Endodermal cell (in vitro differentiated cells): ENCODE measurements around the gene ERAL1. TPM values are rescaled to one million over a fixed set of nuclear protein-coding genes. Genes with fewer than 3 reads are reported as not detected.
A peak's percentile ranks its signal among the peaks of the same experiment; 100 is the strongest.

Source experiments
- DNase-seq: peaks from one replicate; pipeline ENCODE4 v3.0.0-alpha.2; 2017
- H3K27ac ChIP-seq: 2 replicates; pipeline ENCODE4 v1.5.1; 2013; ENCODE audit warnings: mild to moderate bottlenecking, low read depth, low read length, moderate library complexity
- H3K27me3 ChIP-seq: 2 replicates; pipeline ENCODE4 v1.6.1; 2013; ENCODE audit warnings: mild to moderate bottlenecking, low read length, moderate library complexity; ENCODE audit not compliant: insufficient read depth, control insufficient read depth, poor library complexity, severe bottlenecking
- H3K36me3 ChIP-seq: 2 replicates; pipeline ENCODE4 v1.7.0; 2013; ENCODE audit warnings: mild to moderate bottlenecking, low read length, moderate library complexity; ENCODE audit not compliant: control insufficient read depth, insufficient read depth
- H3K4me1 ChIP-seq: one replicate; pipeline ENCODE4 v1.7.0; 2013; ENCODE audit warnings: low read length; ENCODE audit not compliant: control insufficient read depth, insufficient read depth
- H3K4me3 ChIP-seq: 2 replicates; pipeline ENCODE4 v1.5.1; 2013; ENCODE audit warnings: mild to moderate bottlenecking, low read length, moderate library complexity
- H3K9ac ChIP-seq: 2 replicates; pipeline ENCODE4 v1.6.1; 2013; ENCODE audit warnings: mild to moderate bottlenecking, low read length, moderate library complexity; ENCODE audit not compliant: poor library complexity, severe bottlenecking; ENCODE audit errors: extremely low read depth
- H3K9me3 ChIP-seq: 2 replicates; pipeline ENCODE4 v1.6.1; 2013; ENCODE audit warnings: mild to moderate bottlenecking, low read length, moderate library complexity; ENCODE audit not compliant: control insufficient read depth
- H3K27ac Mint-ChIP-seq: 2 replicates; pipeline ENCODE4 v1.8.0; 2020; ENCODE audit warnings: mixed read lengths
- H3K27me3 Mint-ChIP-seq: 2 replicates; pipeline ENCODE4 v1.8.0; 2021; ENCODE audit warnings: mild to moderate bottlenecking, mixed read lengths; ENCODE audit not compliant: insufficient read depth
- H3K36me3 Mint-ChIP-seq: 2 replicates; pipeline ENCODE4 v1.8.0; 2020; ENCODE audit warnings: low read depth, mixed read lengths
- H3K4me1 Mint-ChIP-seq: 2 replicates; pipeline ENCODE4 v1.8.0; 2020; ENCODE audit warnings: mixed read lengths
- H3K4me3 Mint-ChIP-seq: 2 replicates; pipeline ENCODE4 v1.8.0; 2020; ENCODE audit warnings: mild to moderate bottlenecking, moderate library complexity, mixed read lengths
- H3K9me3 Mint-ChIP-seq: 2 replicates; pipeline ENCODE4 v1.8.0; 2020; ENCODE audit warnings: mild to moderate bottlenecking, mixed read lengths
- WGBS, 2 experiments: methylation state at CpG; one replicate each; pipeline versions ENCODE4 v1.1.5 to v1.1.7; 2013; ENCODE audit warnings: missing lambda C conversion rate in 2 of 2, mixed read lengths in 1 of 2; ENCODE audit not compliant: insufficient coverage in 1 of 2, insufficient read length in 1 of 2; 5-methylcytosine and 5-hydroxymethylcytosine counted together
- total RNA-seq, 2 donors: library from RNA; stranded (reverse); fragmentation: NEBNext Ultra II Directional in 1 of 2; extraction: Animal tissue kit (Norgen Biotek cat#: 25700) in 1 of 2; gene quantifications; 2 replicates in 1 of 2; 3 replicates in 1 of 2; pipeline ENCODE4 v1.2.1, GENCODE V29; 2021
- TF ChIP-seq, protein P1 (sequence below): fragments of 200-600 bp; sonication (generic); conservative IDR thresholded peaks from 2 replicates; pipeline ENCODE4 v1.5.0; 2021; ENCODE audit warnings: antibody characterized with exemption, mild to moderate bottlenecking

ERAL1 gene
- total RNA-seq, 2 donors from 2014 or later: 54.2 to 60.9 TPM

- Mint-ChIP-seq H3K36me3 (peaks cover 38% of the 10 kb centered on the region), H3K4me3 (no peak overlapping the region), H3K27me3 (no peaks in the 10 kb centered on the region), H3K9me3 (no peaks in the 10 kb centered on the region), H3K4me1 (peaks cover 6% of the 10 kb centered on the region), H3K27ac (no peak overlapping the region)
- 96 to 100% methylated on average over 1 to 4 of the region's 4 CpGs for WGBS, 2 experiments
- Histone ChIP-seq H3K27me3 (no peaks in the 10 kb centered on the region), H3K36me3 (peaks cover 31% of the 10 kb centered on the region), H3K9me3 (no peaks in the 10 kb centered on the region), H3K4me1 (no peaks in the 10 kb centered on the region), H3K27ac (no peak overlapping the region), H3K4me3 (no peak overlapping the region), H3K9ac (no peak overlapping the region)
- DNase-seq: no peak
- TF ChIP-seq, protein P1, sequence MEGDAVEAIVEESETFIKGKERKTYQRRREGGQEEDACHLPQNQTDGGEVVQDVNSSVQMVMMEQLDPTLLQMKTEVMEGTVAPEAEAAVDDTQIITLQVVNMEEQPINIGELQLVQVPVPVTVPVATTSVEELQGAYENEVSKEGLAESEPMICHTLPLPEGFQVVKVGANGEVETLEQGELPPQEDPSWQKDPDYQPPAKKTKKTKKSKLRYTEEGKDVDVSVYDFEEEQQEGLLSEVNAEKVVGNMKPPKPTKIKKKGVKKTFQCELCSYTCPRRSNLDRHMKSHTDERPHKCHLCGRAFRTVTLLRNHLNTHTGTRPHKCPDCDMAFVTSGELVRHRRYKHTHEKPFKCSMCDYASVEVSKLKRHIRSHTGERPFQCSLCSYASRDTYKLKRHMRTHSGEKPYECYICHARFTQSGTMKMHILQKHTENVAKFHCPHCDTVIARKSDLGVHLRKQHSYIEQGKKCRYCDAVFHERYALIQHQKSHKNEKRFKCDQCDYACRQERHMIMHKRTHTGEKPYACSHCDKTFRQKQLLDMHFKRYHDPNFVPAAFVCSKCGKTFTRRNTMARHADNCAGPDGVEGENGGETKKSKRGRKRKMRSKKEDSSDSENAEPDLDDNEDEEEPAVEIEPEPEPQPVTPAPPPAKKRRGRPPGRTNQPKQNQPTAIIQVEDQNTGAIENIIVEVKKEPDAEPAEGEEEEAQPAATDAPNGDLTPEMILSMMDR: no peak
Observed at GRCh38 chr17:28860363-28860808, 5.6 kb downstream of the ERAL1 start.

- no peak overlapping the region for H3K27ac Mint-ChIP-seq
- WGBS, 2 experiments: 83 to 100% methylated on average over 2 to 8 of the region's 8 CpGs
- no peaks in the 10 kb centered on the region for H3K9me3 Mint-ChIP-seq
- H3K9ac ChIP-seq: no peak overlapping the region
- H3K27me3 Mint-ChIP-seq: no peaks in the 10 kb centered on the region
- no peaks in the 10 kb centered on the region for H3K4me1 ChIP-seq
- H3K4me3 Mint-ChIP-seq: no peak overlapping the region
- H3K4me1 Mint-ChIP-seq: peaks cover 11% of the 10 kb centered on the region
- H3K36me3 Mint-ChIP-seq: peaks cover 34% of the 10 kb centered on the region
- no peaks in the 10 kb centered on the region for H3K9me3 ChIP-seq
- DNase-seq: peak; percentile 80
- TF ChIP-seq, protein P1: no peak
- no peak overlapping the region for H3K4me3 ChIP-seq
- peaks cover 25% of the 10 kb centered on the region for H3K36me3 ChIP-seq
- H3K27ac ChIP-seq: no peak overlapping the region
- no peaks in the 10 kb centered on the region for H3K27me3 ChIP-seq
Observed at GRCh38 chr17:28861393-28862203, 6.8 kb downstream of the ERAL1 start.

DNA sequence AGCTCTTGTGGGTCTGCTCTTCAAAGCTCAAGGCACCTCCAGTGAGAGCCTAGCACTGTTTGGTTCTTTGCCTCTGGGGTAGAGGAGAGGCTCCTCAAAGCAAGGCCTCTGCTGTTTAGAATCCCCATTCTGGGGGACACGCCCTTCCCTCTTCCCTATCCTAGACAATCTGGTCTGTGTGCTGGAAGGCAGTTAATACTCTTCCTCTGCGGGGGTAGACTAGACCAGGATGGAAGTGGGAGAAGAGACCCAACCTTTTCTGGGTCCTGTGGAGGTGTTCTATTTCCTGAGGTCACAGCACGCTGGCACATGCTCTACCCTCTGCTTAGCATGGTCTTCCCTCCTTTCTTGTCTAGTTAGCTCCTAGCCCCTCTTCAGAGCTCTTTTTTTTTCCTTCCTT, 7.7 kb downstream of the ERAL1 start:
- H3K27me3 ChIP-seq: no peaks in the 10 kb centered on the region
- no peaks in the 10 kb centered on the region for H3K9me3 ChIP-seq
- no peak overlapping the region for H3K27ac ChIP-seq
- no peak overlapping the region for H3K4me3 Mint-ChIP-seq
- WGBS, 2 experiments: 89 to 90% methylated on average over 2 to 3 of the region's 3 CpGs
- TF ChIP-seq, protein P1: no peak
- H3K4me3 ChIP-seq: no peak overlapping the region
- no peaks in the 10 kb centered on the region for H3K4me1 ChIP-seq
- no peaks in the 10 kb centered on the region for H3K9me3 Mint-ChIP-seq
- no peak overlapping the region for H3K9ac ChIP-seq
- H3K36me3 Mint-ChIP-seq: peaks cover 32% of the 10 kb centered on the region
- H3K27me3 Mint-ChIP-seq: no peaks in the 10 kb centered on the region
- H3K4me1 Mint-ChIP-seq: peaks cover 11% of the 10 kb centered on the region
- H3K27ac Mint-ChIP-seq: no peak overlapping the region
- no peak for DNase-seq
- H3K36me3 ChIP-seq: peaks cover 21% of the 10 kb centered on the region
